Activated CD4-positive, alpha-beta T cell treated with anti-CD3 and anti-CD28 coated beads for 36 hours (primary cell): ENCODE measurements around the gene REEP6. TPM values are rescaled to one million over a fixed set of nuclear protein-coding genes. Genes with fewer than 3 reads are reported as not detected.

Source experiments
- ATAC-seq: fragments of 200-7000 bp; cut with Tn5 transposase; one replicate; pipeline ENCODE4 v1.10.0; 2021; ENCODE audit warnings: mild to moderate bottlenecking, moderate library complexity
- CTCF ChIA-PET: fragments of 350-600 bp; sonication (Branson Sonifier 250); formaldehyde crosslinking; loops from one replicate; lab custom pipeline; 2021; ENCODE audit warnings: antibody characterized with exemption; lab: Charles Lee
- POLR2A ChIA-PET: fragments of 350-600 bp; sonication (Branson Sonifier 250); formaldehyde crosslinking; loops from one replicate; lab custom pipeline; 2021; ENCODE audit warnings: antibody characterized with exemption, inconsistent platforms; lab: Charles Lee
- DNase-seq: peaks from one replicate; pipeline ENCODE4 v3.0.0-alpha.2; 2020
- H3K27ac Mint-ChIP-seq: one replicate; pipeline ENCODE4 v1.8.0; 2021; ENCODE audit warnings: mixed read lengths
- H3K27me3 Mint-ChIP-seq: one replicate; pipeline ENCODE4 v1.8.0; 2021; ENCODE audit warnings: mixed read lengths
- H3K36me3 Mint-ChIP-seq: one replicate; pipeline ENCODE4 v1.8.0; 2021; ENCODE audit warnings: low read depth, mixed read lengths
- H3K4me1 Mint-ChIP-seq: one replicate; pipeline ENCODE4 v1.8.0; 2021; ENCODE audit warnings: mixed read lengths
- H3K4me3 Mint-ChIP-seq: one replicate; pipeline ENCODE4 v1.8.0; 2021; ENCODE audit warnings: mild to moderate bottlenecking, moderate library complexity, mixed read lengths
- H3K9me3 Mint-ChIP-seq: one replicate; pipeline ENCODE4 v1.8.0; 2021; ENCODE audit warnings: low read depth, mixed read lengths
- intact Hi-C, 2 experiments: fragments of 100-400 bp; cut with DNase I in 1 of 2; cut with micrococcal nuclease in 1 of 2; formaldehyde crosslinking; loops; one replicate each; pipeline versions ENCODE4 v1.14.2 to v1.15.1; 2022 to 2024; cut with DNase I, micrococcal nuclease
- total RNA-seq, 2 experiments: library from RNA; stranded (reverse); gene quantifications; one replicate each; pipeline ENCODE4 v1.2.3, GENCODE V29; 2021

REEP6 gene
- total RNA-seq, 2 experiments from 2014 or later = 2.1 to 2.7 TPM

DNA sequence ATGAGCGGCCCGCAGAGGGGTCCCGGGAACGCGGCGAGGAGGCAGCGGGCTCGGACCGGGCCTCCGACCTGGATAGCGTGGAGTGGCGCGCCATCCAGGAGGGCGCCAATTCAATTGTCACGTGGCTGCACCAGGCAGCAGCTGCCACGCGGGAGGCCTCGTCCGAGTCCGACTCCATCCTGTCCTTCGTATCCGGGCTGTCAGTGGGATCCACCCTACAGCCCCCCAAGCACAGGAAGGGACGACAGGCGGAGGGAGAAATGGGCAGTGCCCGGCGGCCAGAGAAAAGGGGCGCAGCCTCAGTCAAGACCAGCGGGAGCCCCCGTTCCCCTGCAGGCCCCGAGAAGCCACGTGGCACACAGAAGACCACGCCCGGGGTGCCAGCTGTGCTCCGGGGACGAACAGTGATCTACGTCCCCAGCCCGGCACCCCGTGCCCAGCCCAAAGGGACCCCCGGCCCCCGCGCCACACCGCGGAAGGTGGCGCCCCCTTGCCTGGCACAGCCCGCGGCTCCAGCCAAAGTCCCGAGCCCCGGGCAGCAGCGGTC lies 22.6 kb upstream of the REEP6 start:
- POLR2A ChIA-PET = no interaction called here
- no peaks in the 10 kb centered on the region for H3K9me3 Mint-ChIP-seq
- intact Hi-C loops = loop anchor here (2.0 to 5.0 kb wide), 2 partner anchors 280 to 294 kb away; no protein-coding TSS in a partner anchor

DNA sequence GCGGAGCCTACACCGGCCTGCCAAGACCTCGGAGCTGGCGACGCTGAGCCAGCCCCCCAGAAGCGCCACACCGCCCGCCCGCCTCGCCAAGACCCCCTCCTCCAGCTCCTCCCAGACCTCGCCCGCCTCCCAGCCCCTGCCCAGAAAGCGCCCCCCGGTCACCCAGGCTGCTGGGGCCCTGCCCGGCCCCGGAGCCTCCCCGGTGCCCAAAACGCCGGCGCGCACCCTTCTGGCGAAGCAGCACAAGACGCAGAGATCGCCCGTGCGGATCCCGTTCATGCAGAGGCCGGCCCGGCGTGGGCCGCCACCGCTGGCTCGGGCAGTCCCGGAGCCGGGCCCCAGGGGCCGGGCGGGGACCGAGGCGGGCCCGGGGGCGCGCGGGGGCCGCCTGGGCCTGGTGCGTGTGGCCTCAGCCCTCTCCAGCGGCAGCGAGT lies 22.1 kb upstream of the REEP6 start:
- Mint-ChIP-seq H3K9me3 (no peaks in the 10 kb centered on the region), H3K27me3 (peaks cover 3% of the 10 kb centered on the region), H3K36me3 (no peaks in the 10 kb centered on the region), H3K27ac (no peak overlapping the region), H3K4me3 (no peak overlapping the region), H3K4me1 (peaks cover 5% of the 10 kb centered on the region)
- ATAC-seq (peak; percentile 5), DNase-seq (peak; percentile 68)
- intact Hi-C loops = loop anchor here (2.0 to 5.0 kb wide), 2 partner anchors 280 to 293 kb away; no protein-coding TSS in a partner anchor
- ChIA-PET CTCF (interaction anchor here (0.6 to 1.2 kb wide), 3 partner anchors 11 to 321 kb away, joined by 3 read pairs; no protein-coding TSS in a partner anchor), POLR2A (no interaction called here)

More for the DNA sequence above, 22.6 kb upstream of the REEP6 start:
- CTCF ChIA-PET = interaction anchor here (0.6 to 3.4 kb wide), 3 partner anchors 10 to 321 kb away, joined by 3 to 17 read pairs (median 3); no protein-coding TSS in a partner anchor
- Mint-ChIP-seq H3K27ac (no peak overlapping the region), H3K36me3 (no peaks in the 10 kb centered on the region), H3K27me3 (peaks cover 3% of the 10 kb centered on the region), H3K4me3 (peak overlapping the region; percentile 21), H3K4me1 (peaks cover 5% of the 10 kb centered on the region)
- DNase-seq (no peak), ATAC-seq (no peak)

DNA sequence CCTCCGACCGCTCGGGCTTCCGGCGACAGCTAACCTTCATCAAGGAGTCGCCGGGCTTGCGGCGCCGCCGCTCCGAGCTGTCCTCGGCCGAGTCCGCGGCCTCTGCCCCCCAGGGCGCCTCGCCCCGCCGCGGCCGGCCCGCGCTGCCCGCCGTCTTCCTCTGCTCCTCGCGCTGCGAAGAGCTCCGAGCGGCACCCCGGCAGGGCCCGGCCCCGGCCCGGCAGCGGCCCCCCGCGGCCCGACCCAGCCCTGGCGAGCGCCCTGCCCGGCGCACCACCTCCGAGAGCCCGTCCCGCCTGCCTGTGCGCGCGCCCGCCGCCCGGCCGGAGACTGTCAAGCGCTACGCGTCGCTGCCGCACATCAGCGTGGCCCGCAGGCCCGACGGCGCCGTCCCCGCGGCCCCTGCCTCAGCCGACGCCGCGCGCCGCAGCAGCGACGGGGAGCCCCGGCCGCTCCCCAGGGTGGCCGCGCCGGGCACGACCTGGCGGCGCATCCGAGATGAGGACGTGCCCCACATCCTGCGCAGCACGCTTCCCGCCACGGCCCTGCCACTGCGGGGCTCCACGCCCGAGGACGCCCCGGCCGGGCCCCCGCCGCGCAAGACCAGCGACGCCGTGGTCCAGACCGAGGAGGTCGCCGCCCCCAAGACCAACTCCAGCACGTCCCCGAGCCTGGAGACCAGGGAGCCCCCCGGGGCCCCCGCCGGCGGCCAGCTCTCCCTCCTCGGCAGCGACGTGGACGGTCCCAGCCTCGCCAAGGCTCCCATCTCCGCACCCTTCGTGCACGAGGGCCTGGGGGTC lies 21.5 kb upstream of the REEP6 start:
- Mint-ChIP-seq H3K27ac (no peak overlapping the region), H3K27me3 (peaks cover 3% of the 10 kb centered on the region), H3K9me3 (no peaks in the 10 kb centered on the region), H3K4me1 (peaks cover 5% of the 10 kb centered on the region), H3K4me3 (peak overlapping the region; percentile 54), H3K36me3 (no peaks in the 10 kb centered on the region)
- POLR2A ChIA-PET = no interaction called here
- intact Hi-C loops = loop anchor here (2.0 to 5.0 kb wide), 2 partner anchors 279 to 293 kb away; no protein-coding TSS in a partner anchor
- CTCF ChIA-PET = interaction anchor here (1.1 to 1.2 kb wide), 2 partner anchors 11 to 25 kb away, joined by 3 read pairs; no protein-coding TSS in a partner anchor
- peak; percentile 57 for DNase-seq
- ATAC-seq = peak; percentile 23

GRCh38 chr19:1470055-1470304 lies 21.0 kb upstream of the REEP6 start:
- DNase-seq (no peak), ATAC-seq (no peak)
- no peaks in the 10 kb centered on the region for H3K36me3 Mint-ChIP-seq
- ChIA-PET CTCF (no interaction called here), POLR2A (no interaction called here)
- peak overlapping the region; percentile 54 for H3K4me3 Mint-ChIP-seq
- no peak overlapping the region for H3K27ac Mint-ChIP-seq
- H3K27me3 Mint-ChIP-seq = peaks cover 3% of the 10 kb centered on the region
- peaks cover 5% of the 10 kb centered on the region for H3K4me1 Mint-ChIP-seq
- H3K9me3 Mint-ChIP-seq = no peaks in the 10 kb centered on the region
- intact Hi-C loops = no loop called here

GRCh38 chr19:1470305-1471009 lies 20.5 kb upstream of the REEP6 start:
- peaks cover 5% of the 10 kb centered on the region for H3K4me1 Mint-ChIP-seq

GRCh38 chr19:1471010-1471514 lies 19.9 kb upstream of the REEP6 start:
- POLR2A ChIA-PET = interaction anchor here (1.5 kb wide), 1 partner anchor 202 kb away, joined by 4 read pairs; the partner anchor contains the start of gene CIRBP
- peak; percentile 45 for DNase-seq
- intact Hi-C loops = loop anchor here in 1 of 2 experiments (1.0 kb wide), 1 partner anchor 26 kb away; no protein-coding TSS in a partner anchor

More at GRCh38 chr19:1470305-1471009, 20.5 kb upstream of the REEP6 start:
- DNase-seq (peak; percentile 83), ATAC-seq (peak; percentile 67)
- Mint-ChIP-seq H3K9me3 (no peaks in the 10 kb centered on the region), H3K27me3 (peaks cover 3% of the 10 kb centered on the region), H3K36me3 (no peaks in the 10 kb centered on the region), H3K4me3 (peak overlapping the region; percentile 54), H3K27ac (no peak overlapping the region)
- CTCF ChIA-PET = no interaction called here
- POLR2A ChIA-PET = interaction anchor here (1.5 kb wide), 1 partner anchor 201 kb away, joined by 4 read pairs; the partner anchor contains the start of gene CIRBP
- intact Hi-C loops = loop anchor here in 1 of 2 experiments (1.0 kb wide), 1 partner anchor 25 kb away; no protein-coding TSS in a partner anchor

GRCh38 chr19:1471515-1472160 lies 19.3 kb upstream of the REEP6 start:
- no peaks in the 10 kb centered on the region for H3K36me3 Mint-ChIP-seq
- no peak overlapping the region for H3K4me3 Mint-ChIP-seq
- H3K9me3 Mint-ChIP-seq = no peaks in the 10 kb centered on the region
- intact Hi-C loops = loop anchor here in 1 of 2 experiments (1.0 kb wide), 1 partner anchor 26 kb away; no protein-coding TSS in a partner anchor
- DNase-seq (peak; percentile 48), ATAC-seq (no peak)
- H3K27ac Mint-ChIP-seq = no peak overlapping the region
- peaks cover 2% of the 10 kb centered on the region for H3K27me3 Mint-ChIP-seq
- ChIA-PET POLR2A (interaction anchor here (1.5 kb wide), 1 partner anchor 203 kb away, joined by 4 read pairs; the partner anchor contains the start of gene CIRBP), CTCF (interaction anchor here (0.6 to 1.2 kb wide), 2 partner anchors 27 to 124 kb away, joined by 4 read pairs; no protein-coding TSS in a partner anchor)
- H3K4me1 Mint-ChIP-seq = peaks cover 5% of the 10 kb centered on the region

More at GRCh38 chr19:1471010-1471514, 19.9 kb upstream of the REEP6 start:
- Mint-ChIP-seq H3K4me1 (peaks cover 5% of the 10 kb centered on the region), H3K9me3 (no peaks in the 10 kb centered on the region), H3K27ac (no peak overlapping the region), H3K27me3 (peaks cover 3% of the 10 kb centered on the region), H3K36me3 (no peaks in the 10 kb centered on the region), H3K4me3 (no peak overlapping the region)
- CTCF ChIA-PET = interaction anchor here (0.6 to 1.2 kb wide), 2 partner anchors 27 to 124 kb away, joined by 4 read pairs; no protein-coding TSS in a partner anchor
- no peak for ATAC-seq

- peaks cover 4% of the 10 kb centered on the region for H3K36me3 Mint-ChIP-seq
Observed at GRCh38 chr19:1472231-1473084, 18.5 kb upstream of the REEP6 start.

GRCh38 chr19:1473085-1473851 lies 17.7 kb upstream of the REEP6 start:
- H3K9me3 Mint-ChIP-seq = no peaks in the 10 kb centered on the region
- POLR2A ChIA-PET = interaction anchor here (0.6 kb wide), 1 partner anchor 381 kb away, joined by 3 read pairs; no protein-coding TSS in a partner anchor
- H3K4me1 Mint-ChIP-seq = peaks cover 10% of the 10 kb centered on the region
- CTCF ChIA-PET = interaction anchor here (0.6 to 2.1 kb wide), 4 partner anchors 29 to 55 kb away, joined by 3 to 7 read pairs (median 4); no protein-coding TSS in a partner anchor
- peaks cover under 1% of the 10 kb centered on the region for H3K27me3 Mint-ChIP-seq
- intact Hi-C loops = no loop called here
- H3K27ac Mint-ChIP-seq = no peak overlapping the region
- no peak overlapping the region for H3K4me3 Mint-ChIP-seq
- H3K36me3 Mint-ChIP-seq = peaks cover 5% of the 10 kb centered on the region
- ATAC-seq (no peak), DNase-seq (no peak)

More at GRCh38 chr19:1472231-1473084, 18.5 kb upstream of the REEP6 start:
- Mint-ChIP-seq H3K4me1 (peaks cover 9% of the 10 kb centered on the region), H3K9me3 (no peaks in the 10 kb centered on the region), H3K27me3 (peaks cover 2% of the 10 kb centered on the region), H3K4me3 (no peak overlapping the region), H3K27ac (no peak overlapping the region)
- ChIA-PET POLR2A (interaction anchor here (0.6 to 1.5 kb wide), 2 partner anchors 203 to 382 kb away, joined by 3 to 4 read pairs; partner anchors contain the start of gene CIRBP), CTCF (interaction anchor here (0.8 to 2.1 kb wide), 3 partner anchors 28 to 33 kb away, joined by 3 to 7 read pairs (median 4); no protein-coding TSS in a partner anchor)
- intact Hi-C loops = no loop called here
- DNase-seq (no peak), ATAC-seq (no peak)
